GM18907 (cell line): ENCODE results near the gene RFPL4AL1.
"Not testable (repeated sequence)": the region's sequence is repeated elsewhere in the genome, so short reads cannot be mapped to it uniquely, and the experiment has no call there.

Experiments used
- ATAC-seq: cut with Tn5 transposase; IDR thresholded peaks from one replicate; pipeline ENCODE4 v1.9.1; 2021; ENCODE audit warnings: mild to moderate bottlenecking, moderate library complexity; ENCODE audit not compliant: unreplicated experiment

Gene RFPL4AL1

GRCh38 chr19:55768818-55769217 lies at the start of gene RFPL4AL1:
RFPL4AL1 (plus strand) TSS chr19:55769118; CDS start chr19:55771805, 2,687 bp downstream.
- ATAC-seq: not testable (repeated sequence)

DNA sequence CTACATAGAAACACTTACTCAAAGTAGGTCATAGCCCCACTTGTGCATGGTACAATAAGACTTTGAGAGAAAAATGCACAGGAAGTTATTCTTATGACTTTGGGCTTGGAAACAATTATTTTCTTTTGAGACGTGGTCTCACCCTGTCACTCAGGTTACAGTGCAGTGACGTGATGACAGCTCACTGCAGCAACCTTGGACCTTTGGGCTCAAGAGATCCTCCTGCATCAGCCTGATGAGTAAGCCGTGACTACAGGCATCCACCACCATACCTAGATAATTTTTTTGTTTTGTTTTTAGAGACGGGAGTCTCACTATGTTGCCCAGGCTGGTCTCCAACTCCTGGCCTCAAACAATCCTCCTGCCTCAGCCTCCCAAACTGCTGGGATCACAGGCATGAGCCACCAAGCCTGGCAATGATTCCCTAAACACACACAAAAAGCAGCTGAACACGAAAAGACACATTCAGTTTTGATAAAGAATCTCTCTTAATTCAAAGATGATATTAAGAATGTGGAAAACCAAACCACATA lies 48.6 kb upstream of the RFPL4AL1 start:
- ATAC-seq: no peak

- no peak for ATAC-seq
Observed at GRCh38 chr19:55720801-55721200, 48.1 kb upstream of the RFPL4AL1 start.

GRCh38 chr19:55723491-55723890 lies 45.4 kb upstream of the RFPL4AL1 start:
- no peak for ATAC-seq

GRCh38 chr19:55730378-55730777 lies 38.5 kb upstream of the RFPL4AL1 start:
- not testable (repeated sequence) for ATAC-seq

- ATAC-seq: no peak
Observed at GRCh38 chr19:55738302-55738701, 30.6 kb upstream of the RFPL4AL1 start, which contains the start of gene NLRP9. NLRP9 (minus strand) TSS chr19:55738402; CDS start chr19:55738374, 28 bp downstream.

- no peak for ATAC-seq
Observed at GRCh38 chr19:55750715-55751114, 18.2 kb upstream of the RFPL4AL1 start.

DNA sequence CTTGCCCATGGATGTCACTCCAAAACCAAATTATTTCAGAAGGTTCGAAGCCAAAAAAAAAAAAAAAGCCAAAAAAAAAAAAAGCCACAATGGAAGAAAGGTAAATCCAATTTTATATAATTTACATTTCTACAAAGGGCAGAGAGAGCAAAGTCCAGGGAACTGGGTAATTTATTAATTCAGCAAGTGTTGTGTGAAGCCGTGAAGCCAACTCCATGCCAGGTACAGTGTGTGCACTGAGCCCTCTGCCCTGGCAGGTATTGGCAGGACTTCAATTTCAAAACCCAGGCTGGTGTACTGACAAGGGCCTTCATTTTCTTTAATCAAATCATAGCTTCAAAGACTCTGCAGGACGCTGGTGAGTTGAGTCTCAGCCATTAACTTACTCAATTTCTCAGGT lies 15.5 kb upstream of the RFPL4AL1 start:
- no peak for ATAC-seq

DNA sequence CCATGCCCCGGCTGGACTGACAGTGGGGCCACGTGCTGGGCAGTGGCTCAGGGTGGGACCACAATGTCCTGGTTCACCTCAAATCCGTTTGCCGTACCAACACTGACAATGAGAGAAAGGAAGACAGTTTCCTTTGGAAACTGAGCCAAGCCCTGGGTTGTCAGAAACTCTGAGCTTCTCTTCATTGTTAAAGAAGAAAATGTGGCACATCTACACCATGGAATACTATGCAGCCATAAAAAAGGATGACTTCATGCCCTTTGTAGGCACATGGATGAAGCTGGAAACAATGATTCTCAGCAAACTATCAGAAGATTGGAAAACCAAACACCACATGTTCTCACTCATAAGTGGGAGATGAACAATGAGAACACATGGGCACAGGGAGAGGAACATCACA lies 12.1 kb upstream of the RFPL4AL1 start:
- not testable (repeated sequence) for ATAC-seq

- ATAC-seq: not testable (repeated sequence)
Observed at GRCh38 chr19:55758797-55759196, 10.1 kb upstream of the RFPL4AL1 start, which contains the start of gene RFPL4A. RFPL4A (plus strand) TSS chr19:55759097; CDS start chr19:55761801, 2,704 bp downstream.

- no peak for ATAC-seq
Observed at GRCh38 chr19:55766466-55766865, 2.5 kb upstream of the RFPL4AL1 start.

GRCh38 chr19:55769632-55770031 lies 714 bp downstream of the RFPL4AL1 start:
- ATAC-seq: not testable (repeated sequence)

DNA sequence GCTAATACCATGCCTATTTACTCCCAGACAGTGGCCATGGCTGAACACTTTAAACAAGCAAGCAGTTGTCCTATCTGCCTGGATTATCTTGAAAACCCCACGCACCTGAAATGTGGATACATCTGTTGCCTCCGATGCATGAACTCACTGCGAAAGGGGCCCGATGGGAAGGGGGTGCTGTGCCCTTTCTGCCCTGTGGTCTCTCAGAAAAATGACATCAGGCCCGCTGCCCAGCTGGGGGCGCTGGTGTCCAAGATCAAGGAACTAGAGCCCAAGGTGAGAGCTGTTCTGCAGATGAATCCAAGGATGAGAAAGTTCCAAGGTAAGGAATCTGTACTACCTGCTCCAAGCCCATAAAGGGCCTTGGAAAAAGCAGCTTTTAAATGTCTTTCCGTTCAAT lies 8.6 kb downstream of the RFPL4AL1 start:
- ATAC-seq: no peak

DNA sequence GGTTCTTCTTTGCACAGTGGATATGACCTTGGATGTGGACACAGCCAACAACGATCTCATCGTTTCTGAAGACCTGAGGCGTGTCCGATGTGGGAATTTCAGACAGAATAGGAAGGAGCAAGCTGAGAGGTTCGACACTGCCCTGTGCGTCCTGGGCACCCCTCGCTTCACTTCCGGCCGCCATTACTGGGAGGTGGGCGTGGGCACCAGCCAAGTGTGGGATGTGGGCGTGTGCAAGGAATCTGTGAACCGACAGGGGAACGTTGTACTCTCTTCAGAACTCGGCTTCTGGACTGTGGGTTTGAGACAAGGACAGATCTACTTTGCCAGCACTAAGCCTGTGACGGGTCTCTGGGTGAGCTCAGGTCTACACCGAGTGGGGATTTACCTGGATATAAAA lies 9.4 kb downstream of the RFPL4AL1 start:
- ATAC-seq: no peak

DNA sequence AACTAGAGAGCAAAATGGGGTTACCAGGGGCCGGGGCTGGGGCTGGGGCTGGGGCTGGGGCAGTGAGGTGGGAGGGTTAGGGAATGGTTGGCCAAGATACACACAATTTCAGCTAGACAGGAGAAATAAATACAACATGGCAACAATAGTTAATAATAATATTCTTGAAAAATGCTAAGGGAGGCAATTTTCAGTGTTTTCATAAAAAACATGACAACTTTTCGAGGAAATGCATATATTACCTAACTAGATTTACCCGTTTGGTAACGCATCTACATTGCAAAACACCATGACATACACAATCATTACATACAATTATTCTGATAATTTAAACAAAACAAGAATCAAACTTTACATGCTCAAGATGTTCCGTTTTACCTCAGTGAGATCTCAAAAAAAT lies 12.2 kb downstream of the RFPL4AL1 start:
- no peak for ATAC-seq

GRCh38 chr19:55795021-55795420 lies 26.1 kb downstream of the RFPL4AL1 start:
- no peak for ATAC-seq

- ATAC-seq: no peak
Observed at GRCh38 chr19:55801416-55801815, 32.5 kb downstream of the RFPL4AL1 start.

DNA sequence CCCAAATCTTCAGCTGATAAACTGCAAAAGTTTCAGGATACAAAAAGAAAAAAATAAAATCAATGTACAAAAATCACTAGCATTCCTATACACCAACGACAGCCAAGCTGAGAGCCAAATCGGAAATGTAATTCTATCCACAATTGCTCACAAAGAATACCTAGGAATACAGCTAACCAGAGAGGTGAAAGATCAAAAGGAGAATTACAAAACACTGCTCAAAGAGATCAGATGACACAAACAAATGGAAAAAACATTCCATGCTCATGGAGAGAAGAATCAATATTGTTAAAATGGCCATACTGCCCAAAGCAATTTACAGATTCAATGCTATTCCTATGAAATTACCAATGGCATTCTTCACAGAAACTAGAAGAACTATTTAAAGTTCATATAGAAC lies 33.4 kb downstream of the RFPL4AL1 start:
- no peak for ATAC-seq

- no peak for ATAC-seq
Observed at GRCh38 chr19:55809381-55810058, 40.6 kb downstream of the RFPL4AL1 start.

DNA sequence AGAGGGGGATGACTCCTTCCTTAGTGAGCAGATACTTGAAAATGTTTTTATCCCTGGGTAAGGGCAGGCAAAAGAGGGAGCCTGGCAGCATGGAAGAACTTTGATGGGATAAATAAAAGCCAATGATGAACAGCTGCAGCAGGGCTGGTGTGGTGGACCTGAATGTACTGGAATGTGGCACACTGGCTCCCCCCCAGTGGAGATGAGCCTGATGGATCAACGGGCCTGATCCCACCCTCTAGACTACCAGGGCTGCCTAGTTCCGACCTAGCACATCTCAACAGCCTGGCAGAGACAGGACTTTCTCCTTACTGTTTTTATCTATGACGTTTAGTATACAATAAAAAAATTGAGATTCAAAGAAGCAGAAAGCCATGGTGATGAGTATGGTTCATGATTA lies 42.4 kb downstream of the RFPL4AL1 start:
- no peak for ATAC-seq

DNA sequence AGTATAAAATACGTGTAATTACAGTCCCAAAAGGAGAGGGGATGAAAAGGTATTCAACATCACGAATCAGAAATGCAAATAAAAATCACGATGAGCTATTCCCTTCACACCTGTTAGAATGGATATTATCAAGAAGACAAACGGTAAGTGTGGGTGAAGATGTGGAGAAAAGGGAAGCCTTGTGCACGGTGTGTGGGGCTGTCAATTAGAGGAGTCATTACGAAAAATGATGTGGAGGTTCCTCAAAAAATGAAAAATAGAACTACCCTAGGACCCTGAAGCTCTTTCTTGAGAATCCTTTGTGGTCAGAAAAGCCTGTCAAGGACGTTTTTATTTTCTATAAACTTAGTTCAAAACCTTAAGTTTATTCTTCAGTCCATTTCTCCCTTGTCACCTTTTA lies 43.5 kb downstream of the RFPL4AL1 start:
- ATAC-seq: no peak

- ATAC-seq: no peak
Observed at GRCh38 chr19:55813906-55814305, 45.0 kb downstream of the RFPL4AL1 start.

DNA sequence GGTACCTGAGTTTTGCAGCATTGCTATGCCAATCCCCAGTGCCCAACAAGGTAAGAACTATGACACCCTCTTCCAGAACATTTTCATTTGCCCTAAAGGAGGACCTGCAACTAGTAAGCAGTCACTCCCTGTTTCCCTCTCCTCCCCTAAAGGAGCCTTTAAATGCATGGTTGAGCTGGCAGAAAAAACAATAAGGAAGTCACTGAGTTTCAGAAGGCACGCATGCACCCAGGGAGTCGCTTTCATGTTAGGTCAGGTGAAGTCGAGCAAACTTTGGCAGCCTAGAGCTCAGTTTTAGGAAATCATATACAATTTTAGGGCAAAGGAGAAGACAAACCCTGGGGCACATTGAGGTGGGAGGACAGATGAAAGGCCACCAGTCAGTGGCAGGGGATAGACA lies 51.1 kb downstream of the RFPL4AL1 start:
- ATAC-seq: no peak
